ENCODE measurements around the gene ARHGAP24. TPM values are rescaled to one million over a fixed set of nuclear protein-coding genes. Genes with fewer than 3 reads are reported as not detected.
"Not testable (repeated sequence)": the region's sequence is repeated elsewhere in the genome, so short reads cannot be mapped to it uniquely, and the experiment has no call there.

ARHGAP24 gene
- total RNA-seq, 1 donor from 2014 or later = 61.1 TPM

DNA sequence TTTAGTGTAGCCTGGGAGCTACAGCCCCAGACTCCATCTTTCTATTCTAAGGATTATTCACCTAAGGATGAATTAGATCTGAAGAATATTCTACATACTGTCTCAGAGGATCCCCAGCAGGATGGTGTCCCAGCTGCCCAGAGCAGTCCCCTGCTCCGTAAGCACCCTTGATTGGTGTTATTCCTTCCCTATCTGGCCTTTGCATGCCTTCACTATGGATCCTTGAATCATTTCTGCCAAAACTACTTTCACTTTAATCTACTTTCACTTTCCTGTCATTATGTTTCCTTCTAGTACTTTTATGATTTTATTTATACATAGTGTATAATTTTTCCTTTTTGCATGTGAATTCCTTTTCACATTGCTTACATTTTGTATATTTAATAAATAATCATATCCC, 39.2 kb downstream of the ARHGAP24 start:
- Histone ChIP-seq H3K27me3 (ENCODE audit: control insufficient read depth in 3 of 3, insufficient read depth in 3 of 3, low read length in 3 of 3) (no peaks in the 10 kb centered on the region), H3K9me3 (ENCODE audit: control insufficient read depth in 3 of 3, low read length in 3 of 3) (no peaks in the 10 kb centered on the region), H3K27ac (ENCODE audit: low read depth, low read length) (no peak overlapping the region), H3K4me3 (ENCODE audit: low read length in 3 of 3) (peak overlapping the region in 1 of 3 donors; percentile 55), H3K36me3 (ENCODE audit: control insufficient read depth in 3 of 3, insufficient read depth in 3 of 3, low read length in 3 of 3) (no peaks in the 10 kb centered on the region), H3K4me1 (ENCODE audit: control insufficient read depth in 3 of 3, insufficient read depth in 3 of 3, low read length in 3 of 3) (peaks cover 0 to 4% (median 0%) of the 10 kb centered on the region in 3 donors), H3K9ac (ENCODE audit: low read depth in 1 of 3, low read length in 3 of 3) (no peak overlapping the region)

DNA sequence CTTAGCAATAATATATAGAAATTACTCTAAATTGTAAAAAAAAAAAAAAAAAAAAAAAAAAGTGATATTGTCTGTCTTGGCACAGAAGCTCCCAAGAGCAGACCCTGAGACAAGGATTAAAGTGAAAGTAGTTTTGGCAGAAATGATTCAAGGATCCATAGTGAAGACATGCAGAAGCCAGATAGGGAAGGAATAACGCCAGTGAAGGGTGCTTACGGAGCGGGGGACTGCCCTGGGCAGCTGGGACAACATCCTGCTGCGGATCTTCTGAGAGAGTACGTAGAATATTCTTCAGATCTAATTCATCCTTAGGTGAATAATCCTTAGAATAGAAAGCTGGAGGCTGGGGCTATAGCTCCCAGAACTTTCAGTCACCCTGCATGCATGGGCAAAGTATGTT, 39.8 kb downstream of the ARHGAP24 start:
- H3K27ac ChIP-seq (ENCODE audit: low read depth, low read length) = no peak overlapping the region
- no peaks in the 10 kb centered on the region for H3K27me3 ChIP-seq (ENCODE audit: control insufficient read depth in 3 of 3, insufficient read depth in 3 of 3, low read length in 3 of 3)
- H3K9ac ChIP-seq (ENCODE audit: low read depth in 1 of 3, low read length in 3 of 3) = no peak overlapping the region
- no peaks in the 10 kb centered on the region for H3K36me3 ChIP-seq (ENCODE audit: control insufficient read depth in 3 of 3, insufficient read depth in 3 of 3, low read length in 3 of 3)
- H3K9me3 ChIP-seq (ENCODE audit: control insufficient read depth in 3 of 3, low read length in 3 of 3) = no peaks in the 10 kb centered on the region
- H3K4me3 ChIP-seq (ENCODE audit: low read length in 3 of 3) = no peak overlapping the region
- peaks cover 0 to 4% (median 0%) of the 10 kb centered on the region in 3 donors for H3K4me1 ChIP-seq (ENCODE audit: control insufficient read depth in 3 of 3, insufficient read depth in 3 of 3, low read length in 3 of 3)

DNA sequence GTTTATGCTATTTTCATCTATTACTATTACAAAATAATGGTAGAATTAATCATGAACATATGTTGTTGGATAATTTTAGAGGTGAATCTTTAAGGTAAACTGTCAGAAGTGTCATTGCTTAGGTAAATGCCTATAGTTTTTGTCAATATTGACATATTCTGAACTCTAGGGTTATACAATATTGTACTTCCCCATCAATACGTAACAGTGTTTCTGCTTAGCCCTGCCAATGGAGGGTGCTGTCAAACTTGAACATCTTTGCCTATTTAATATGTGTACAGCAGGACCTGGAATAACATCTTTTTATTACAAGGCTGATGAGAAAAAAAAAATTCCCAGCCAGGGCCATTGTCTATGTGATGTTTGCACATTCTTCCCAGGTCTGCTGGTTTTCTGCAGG, 40.8 kb downstream of the ARHGAP24 start:
- no peak overlapping the region for H3K27ac ChIP-seq (ENCODE audit: low read depth, low read length)
- H3K9ac ChIP-seq (ENCODE audit: low read depth in 1 of 3, low read length in 3 of 3) = no peak overlapping the region

GRCh38 chr4:85518526-85518925, 43.6 kb downstream of the ARHGAP24 start:
- H3K9ac ChIP-seq (ENCODE audit: low read depth in 1 of 3, low read length in 3 of 3); H3K9me3 ChIP-seq (ENCODE audit: control insufficient read depth in 3 of 3, low read length in 3 of 3); H3K27ac ChIP-seq (ENCODE audit: low read depth, low read length); H3K27me3 ChIP-seq (ENCODE audit: control insufficient read depth in 3 of 3, insufficient read depth in 3 of 3, low read length in 3 of 3); H3K4me1 ChIP-seq (ENCODE audit: control insufficient read depth in 3 of 3, insufficient read depth in 3 of 3, low read length in 3 of 3); H3K4me3 ChIP-seq (ENCODE audit: low read length in 3 of 3); H3K36me3 ChIP-seq (ENCODE audit: control insufficient read depth in 3 of 3, insufficient read depth in 3 of 3, low read length in 3 of 3): not testable (repeated sequence)

More for the DNA sequence above, 40.8 kb downstream of the ARHGAP24 start:
- Histone ChIP-seq H3K4me1 (ENCODE audit: control insufficient read depth in 3 of 3, insufficient read depth in 3 of 3, low read length in 3 of 3) (peaks cover 0 to 4% (median 0%) of the 10 kb centered on the region in 3 donors), H3K27me3 (ENCODE audit: control insufficient read depth in 3 of 3, insufficient read depth in 3 of 3, low read length in 3 of 3) (no peaks in the 10 kb centered on the region), H3K9me3 (ENCODE audit: control insufficient read depth in 3 of 3, low read length in 3 of 3) (no peaks in the 10 kb centered on the region), H3K4me3 (ENCODE audit: low read length in 3 of 3) (no peak overlapping the region), H3K36me3 (ENCODE audit: control insufficient read depth in 3 of 3, insufficient read depth in 3 of 3, low read length in 3 of 3) (no peaks in the 10 kb centered on the region)

DNA sequence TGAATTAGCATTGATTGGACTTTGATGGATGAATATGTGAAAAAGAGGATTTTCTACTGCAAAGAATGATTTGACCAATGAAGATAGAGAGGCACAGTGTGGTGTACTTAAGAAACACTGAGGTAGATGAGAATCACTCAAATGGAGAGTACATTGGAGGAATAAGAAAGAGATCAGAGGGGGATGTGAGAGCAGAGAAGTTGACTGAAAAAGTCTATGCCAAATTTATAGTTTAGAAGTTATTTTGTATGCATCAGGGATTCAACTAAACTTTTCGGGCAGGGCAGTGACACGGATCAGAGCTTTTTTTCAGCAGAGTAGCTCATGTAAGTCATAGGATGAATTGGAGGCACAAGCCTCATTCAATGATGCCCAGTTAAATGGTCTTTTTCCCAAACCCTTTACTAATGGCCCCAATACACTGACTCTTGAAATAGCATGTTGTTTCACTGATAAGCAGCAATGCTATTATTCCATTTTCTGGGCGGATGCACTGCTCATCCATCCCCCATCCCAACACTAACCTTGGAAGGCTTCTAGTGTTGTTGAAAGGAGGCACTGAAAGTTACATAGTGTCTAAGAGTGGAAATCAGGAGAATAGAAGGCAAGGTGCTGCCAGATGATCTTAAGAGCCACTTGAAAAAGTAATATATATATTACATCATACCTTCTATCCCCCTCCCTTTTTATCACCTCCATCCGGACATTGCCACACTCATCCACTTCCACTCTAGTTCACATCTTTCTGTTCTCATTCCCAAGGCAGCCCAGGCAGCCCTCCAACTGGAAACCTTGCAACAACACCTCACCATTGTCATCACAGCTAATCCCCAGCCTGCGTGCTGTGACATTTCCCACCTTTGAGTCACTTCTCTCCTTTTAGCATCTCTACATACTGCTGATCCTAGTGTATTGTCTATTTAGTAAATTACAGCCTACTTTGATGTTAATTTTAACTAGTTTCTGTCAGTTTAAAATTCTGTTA, 46.1 kb downstream of the ARHGAP24 start:
- Histone ChIP-seq H3K4me1 (ENCODE audit: control insufficient read depth in 3 of 3, insufficient read depth in 3 of 3, low read length in 3 of 3) (no peaks in the 10 kb centered on the region), H3K27me3 (ENCODE audit: control insufficient read depth in 3 of 3, insufficient read depth in 3 of 3, low read length in 3 of 3) (no peaks in the 10 kb centered on the region), H3K9ac (ENCODE audit: low read depth in 1 of 3, low read length in 3 of 3) (no peak overlapping the region), H3K9me3 (ENCODE audit: control insufficient read depth in 3 of 3, low read length in 3 of 3) (no peaks in the 10 kb centered on the region), H3K27ac (ENCODE audit: low read depth, low read length) (no peak overlapping the region), H3K4me3 (ENCODE audit: low read length in 3 of 3) (no peak overlapping the region), H3K36me3 (ENCODE audit: control insufficient read depth in 3 of 3, insufficient read depth in 3 of 3, low read length in 3 of 3) (no peaks in the 10 kb centered on the region)

- no peaks in the 10 kb centered on the region for H3K36me3 ChIP-seq (ENCODE audit: control insufficient read depth in 3 of 3, insufficient read depth in 3 of 3, low read length in 3 of 3)
- no peak overlapping the region for H3K27ac ChIP-seq (ENCODE audit: low read depth, low read length)
- no peaks in the 10 kb centered on the region for H3K27me3 ChIP-seq (ENCODE audit: control insufficient read depth in 3 of 3, insufficient read depth in 3 of 3, low read length in 3 of 3)
- H3K4me1 ChIP-seq (ENCODE audit: control insufficient read depth in 3 of 3, insufficient read depth in 3 of 3, low read length in 3 of 3) = no peaks in the 10 kb centered on the region
- no peak overlapping the region for H3K9ac ChIP-seq (ENCODE audit: low read depth in 1 of 3, low read length in 3 of 3)
- no peak overlapping the region for H3K4me3 ChIP-seq (ENCODE audit: low read length in 3 of 3)
- no peaks in the 10 kb centered on the region for H3K9me3 ChIP-seq (ENCODE audit: control insufficient read depth in 3 of 3, low read length in 3 of 3)
These were observed 47.3 kb downstream of the ARHGAP24 start for GRCh38 chr4:85522277-85522676.

- H3K4me3 ChIP-seq (ENCODE audit: low read length in 3 of 3) = no peak overlapping the region
- H3K9ac ChIP-seq (ENCODE audit: low read depth in 1 of 3, low read length in 3 of 3) = no peak overlapping the region
- H3K4me1 ChIP-seq (ENCODE audit: control insufficient read depth in 3 of 3, insufficient read depth in 3 of 3, low read length in 3 of 3) = no peaks in the 10 kb centered on the region
- H3K27ac ChIP-seq (ENCODE audit: low read depth, low read length) = no peak overlapping the region
- no peaks in the 10 kb centered on the region for H3K9me3 ChIP-seq (ENCODE audit: control insufficient read depth in 3 of 3, low read length in 3 of 3)
- no peaks in the 10 kb centered on the region for H3K27me3 ChIP-seq (ENCODE audit: control insufficient read depth in 3 of 3, insufficient read depth in 3 of 3, low read length in 3 of 3)
- no peaks in the 10 kb centered on the region for H3K36me3 ChIP-seq (ENCODE audit: control insufficient read depth in 3 of 3, insufficient read depth in 3 of 3, low read length in 3 of 3)
These were observed 47.9 kb downstream of the ARHGAP24 start for GRCh38 chr4:85522836-85523235.

- no peaks in the 10 kb centered on the region for H3K36me3 ChIP-seq (ENCODE audit: control insufficient read depth in 3 of 3, insufficient read depth in 3 of 3, low read length in 3 of 3)
- H3K4me1 ChIP-seq (ENCODE audit: control insufficient read depth in 3 of 3, insufficient read depth in 3 of 3, low read length in 3 of 3) = no peaks in the 10 kb centered on the region
These were observed 52.9 kb downstream of the ARHGAP24 start for GRCh38 chr4:85527815-85528214.

DNA sequence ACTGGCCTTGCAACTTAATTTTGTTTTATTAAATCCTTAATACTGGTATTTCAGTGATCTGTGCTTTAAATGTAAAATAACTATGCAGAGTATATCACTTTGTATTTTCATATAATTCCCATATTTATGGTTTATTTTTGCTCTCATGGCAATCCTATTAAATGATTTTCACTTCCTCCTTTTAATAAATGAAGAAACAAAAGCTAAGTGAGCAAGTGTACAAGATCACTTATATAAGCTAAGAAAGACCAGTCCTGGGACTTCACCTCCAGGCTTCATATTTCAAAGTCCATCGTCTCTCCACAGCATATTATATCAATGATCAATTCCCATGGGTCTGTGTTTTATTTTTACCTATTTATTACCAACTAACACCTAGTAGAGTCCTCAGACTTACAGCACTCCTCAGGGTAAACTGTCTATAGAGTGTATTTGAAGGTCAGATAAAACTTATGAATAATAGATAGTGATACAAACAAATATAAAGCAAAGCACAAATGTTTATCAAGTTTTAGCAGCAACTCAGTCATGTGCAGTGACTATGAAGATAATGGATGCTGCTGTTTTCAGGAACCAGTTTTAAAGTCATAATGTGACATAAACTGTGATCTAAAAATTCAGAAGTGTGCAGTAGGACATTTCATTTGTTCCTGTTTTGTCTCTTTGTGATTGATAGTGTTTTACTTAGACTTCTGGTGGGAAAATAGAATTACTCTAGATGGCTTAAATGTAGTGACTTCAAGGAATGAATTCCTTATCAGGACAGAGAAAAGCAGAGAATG, 56.8 kb downstream of the ARHGAP24 start:
- Histone ChIP-seq H3K9me3 (ENCODE audit: control insufficient read depth in 3 of 3, low read length in 3 of 3) (no peaks in the 10 kb centered on the region), H3K27ac (ENCODE audit: low read depth, low read length) (no peak overlapping the region), H3K9ac (ENCODE audit: low read depth in 1 of 3, low read length in 3 of 3) (no peak overlapping the region), H3K4me3 (ENCODE audit: low read length in 3 of 3) (no peak overlapping the region), H3K36me3 (ENCODE audit: control insufficient read depth in 3 of 3, insufficient read depth in 3 of 3, low read length in 3 of 3) (no peaks in the 10 kb centered on the region), H3K4me1 (ENCODE audit: control insufficient read depth in 3 of 3, insufficient read depth in 3 of 3, low read length in 3 of 3) (no peaks in the 10 kb centered on the region), H3K27me3 (ENCODE audit: control insufficient read depth in 3 of 3, insufficient read depth in 3 of 3, low read length in 3 of 3) (no peaks in the 10 kb centered on the region)

More at GRCh38 chr4:85527815-85528214, 52.9 kb downstream of the ARHGAP24 start:
- Histone ChIP-seq H3K27me3 (ENCODE audit: control insufficient read depth in 3 of 3, insufficient read depth in 3 of 3, low read length in 3 of 3) (no peaks in the 10 kb centered on the region), H3K27ac (ENCODE audit: low read depth, low read length) (no peak overlapping the region), H3K9ac (ENCODE audit: low read depth in 1 of 3, low read length in 3 of 3) (no peak overlapping the region), H3K4me3 (ENCODE audit: low read length in 3 of 3) (no peak overlapping the region), H3K9me3 (ENCODE audit: control insufficient read depth in 3 of 3, low read length in 3 of 3) (no peaks in the 10 kb centered on the region)

DNA sequence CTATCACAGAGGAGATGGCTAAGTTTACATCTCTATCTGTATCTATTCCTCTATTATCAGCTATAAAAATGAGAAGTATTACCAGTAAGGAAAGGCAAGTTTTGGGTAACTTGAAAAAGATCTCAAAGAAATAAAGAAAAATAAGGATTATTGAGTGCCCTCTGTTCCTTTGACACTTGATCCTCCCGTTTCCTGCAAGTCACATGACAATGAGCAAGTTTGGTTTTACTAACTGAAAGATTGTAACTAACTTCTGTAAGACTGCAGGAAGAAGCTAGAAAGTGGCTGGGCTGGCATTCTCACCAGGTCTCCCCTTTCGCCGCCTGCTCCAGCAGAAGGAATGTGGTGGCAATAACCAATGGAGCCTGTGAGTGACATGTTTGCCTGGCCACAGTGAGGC, 59.2 kb downstream of the ARHGAP24 start:
- no peak overlapping the region for H3K9ac ChIP-seq (ENCODE audit: low read depth in 1 of 3, low read length in 3 of 3)
- no peak overlapping the region for H3K27ac ChIP-seq (ENCODE audit: low read depth, low read length)
- H3K9me3 ChIP-seq (ENCODE audit: control insufficient read depth in 3 of 3, low read length in 3 of 3) = no peaks in the 10 kb centered on the region
- no peaks in the 10 kb centered on the region for H3K36me3 ChIP-seq (ENCODE audit: control insufficient read depth in 3 of 3, insufficient read depth in 3 of 3, low read length in 3 of 3)
- H3K4me1 ChIP-seq (ENCODE audit: control insufficient read depth in 3 of 3, insufficient read depth in 3 of 3, low read length in 3 of 3) = no peaks in the 10 kb centered on the region
- H3K4me3 ChIP-seq (ENCODE audit: low read length in 3 of 3) = no peak overlapping the region
- no peaks in the 10 kb centered on the region for H3K27me3 ChIP-seq (ENCODE audit: control insufficient read depth in 3 of 3, insufficient read depth in 3 of 3, low read length in 3 of 3)
